HG03103 (cell line): ENCODE results near the gene CD14.
"Not testable (repeated sequence)": the region's sequence is repeated elsewhere in the genome, so short reads cannot be mapped to it uniquely, and the experiment has no call there.

Source experiments
- ATAC-seq: cut with Tn5 transposase; IDR thresholded peaks from one replicate; pipeline ENCODE4 v1.9.1; 2021; ENCODE audit warnings: low read depth; ENCODE audit not compliant: unreplicated experiment

Gene CD14

GRCh38 chr5:140633021-140633471 is at the start of gene CD14:
CD14 (minus strand) TSS chr5:140633175; CDS start chr5:140633071, 104 bp downstream.
- ATAC-seq, result no peak

DNA sequence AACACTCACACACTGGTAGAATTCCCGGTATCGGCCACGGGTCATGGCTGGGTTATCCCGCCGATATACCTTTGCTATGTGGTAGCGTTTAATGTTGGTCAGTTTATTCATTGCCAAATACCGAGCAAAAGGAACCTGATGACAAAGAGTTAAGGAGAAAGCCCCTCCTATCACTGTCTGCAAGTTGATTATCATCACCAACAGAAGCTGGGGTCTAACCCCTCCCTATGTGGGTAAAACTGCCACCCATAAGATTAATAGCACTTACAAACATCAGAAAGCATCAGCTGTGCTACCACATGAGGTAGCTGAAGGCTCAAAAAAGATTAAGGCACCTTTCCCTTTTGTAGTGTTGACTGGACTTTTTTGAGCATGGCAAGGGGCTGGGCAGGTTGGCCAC is 46.0 kb upstream of the CD14 start:
- no peak for ATAC-seq

GRCh38 chr5:140677947-140678346 is 45.0 kb upstream of the CD14 start:
- ATAC-seq, result no peak

DNA sequence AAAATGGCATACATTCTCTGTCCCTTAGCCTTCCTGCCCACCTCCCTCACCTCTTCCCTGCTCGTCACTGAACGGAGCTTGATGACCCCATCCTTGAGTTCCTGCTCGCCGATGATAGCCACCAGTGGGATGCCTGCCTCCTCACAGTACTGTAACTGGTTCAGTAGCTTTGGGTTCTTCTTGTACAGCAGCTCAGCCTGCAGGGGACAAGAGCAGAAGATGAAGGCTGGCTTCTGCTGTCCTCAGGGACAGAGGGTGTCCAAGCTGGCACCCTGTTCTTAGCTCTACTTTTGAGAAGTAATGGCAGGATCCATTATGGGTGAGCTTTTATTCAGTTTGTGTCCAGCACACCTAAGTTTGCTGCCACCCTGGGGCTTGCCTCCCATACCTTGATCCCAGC is 41.7 kb upstream of the CD14 start:
- no peak for ATAC-seq

DNA sequence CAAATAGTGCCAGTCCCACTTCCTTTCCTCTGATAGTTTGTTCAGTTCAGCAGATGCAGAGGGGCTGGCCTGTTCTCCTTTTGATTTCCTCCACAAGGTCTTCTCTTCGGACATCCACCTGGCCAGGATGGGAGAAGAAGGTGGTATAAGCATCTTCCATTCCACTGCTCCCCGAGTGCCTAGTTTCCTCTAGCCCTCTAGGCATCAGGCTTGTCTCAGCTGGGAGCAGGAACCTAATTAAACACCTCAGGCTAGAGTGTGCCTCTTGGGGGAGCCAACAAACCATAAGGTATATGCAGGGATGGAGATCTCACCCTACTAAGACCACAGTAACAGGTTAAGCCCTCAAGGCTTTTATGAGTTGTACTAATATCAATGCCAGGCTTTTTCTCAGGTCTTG is 41.2 kb upstream of the CD14 start:
- ATAC-seq, result no peak

GRCh38 chr5:140673187-140673976 is 40.4 kb upstream of the CD14 start, which contains the start of gene DND1:
DND1 (minus strand) TSS chr5:140673576; CDS start chr5:140673542, 34 bp downstream.
- ATAC-seq, result no peak

DNA sequence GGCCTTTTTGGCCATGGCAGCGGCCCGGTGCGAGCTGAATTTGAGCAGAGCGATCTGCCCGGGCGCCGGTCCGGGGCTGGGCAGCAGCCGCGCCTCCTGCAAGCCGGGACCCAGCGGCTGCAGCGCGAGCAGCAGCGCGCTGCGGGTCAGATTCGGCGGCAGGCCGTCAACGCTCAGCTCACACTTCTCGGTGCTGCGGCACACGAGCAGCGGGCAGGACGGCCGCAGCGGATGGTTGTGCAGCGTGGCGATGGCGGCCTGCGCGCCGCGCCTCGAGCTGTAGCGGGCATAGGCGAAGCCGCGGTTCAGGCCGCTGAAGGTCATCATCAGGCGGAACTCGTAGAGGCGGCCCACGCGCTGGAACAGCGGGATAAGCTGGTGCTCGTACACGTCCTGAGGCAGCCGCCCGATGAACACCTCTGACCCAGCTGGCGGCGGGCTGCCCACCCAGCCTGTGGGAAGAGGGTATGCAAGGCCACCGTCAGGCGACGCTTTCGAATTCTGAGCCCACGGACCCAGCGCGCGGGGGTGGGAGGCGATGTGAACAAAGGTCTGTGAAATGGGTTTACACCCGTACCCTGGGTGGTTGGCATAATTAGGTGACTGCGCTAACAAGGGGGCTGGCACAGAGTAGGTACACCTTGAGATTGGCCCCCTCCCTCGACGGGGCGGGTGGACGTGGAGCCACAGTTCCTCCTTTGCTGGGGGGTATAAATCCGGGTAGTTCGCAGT is 39.6 kb upstream of the CD14 start:
- no peak for ATAC-seq

DNA sequence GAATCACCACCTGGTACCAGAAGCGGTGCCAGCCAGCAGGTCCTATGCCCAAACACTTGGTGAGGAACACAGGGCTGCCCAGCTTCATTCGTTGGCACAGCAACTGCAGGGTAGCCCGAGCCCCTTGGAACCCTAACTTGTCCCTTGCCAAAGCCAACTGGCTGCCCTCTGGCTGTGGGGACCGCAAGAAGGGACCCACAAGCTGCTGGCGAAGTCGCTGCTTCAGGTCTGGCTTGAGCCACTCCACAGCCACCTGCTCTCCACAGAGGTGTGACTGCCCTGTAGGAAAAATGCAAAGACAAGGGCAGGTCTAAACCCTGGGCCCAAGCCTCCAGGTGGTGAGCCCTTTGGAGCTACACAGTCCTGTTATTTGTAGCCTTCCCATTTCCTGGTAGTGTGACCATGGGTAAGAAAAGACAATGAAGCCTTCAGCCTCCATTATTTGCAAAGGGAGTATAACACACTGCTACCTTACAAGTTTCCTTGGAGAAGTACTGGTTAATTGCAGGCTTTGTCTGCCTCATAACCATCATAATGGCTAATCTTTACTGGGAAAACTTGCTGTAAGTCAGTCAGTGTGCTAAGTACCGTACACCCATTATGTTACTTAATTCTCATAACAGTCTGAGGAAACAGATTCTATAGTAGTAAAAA is 38.6 kb upstream of the CD14 start:
- ATAC-seq, result no peak

DNA sequence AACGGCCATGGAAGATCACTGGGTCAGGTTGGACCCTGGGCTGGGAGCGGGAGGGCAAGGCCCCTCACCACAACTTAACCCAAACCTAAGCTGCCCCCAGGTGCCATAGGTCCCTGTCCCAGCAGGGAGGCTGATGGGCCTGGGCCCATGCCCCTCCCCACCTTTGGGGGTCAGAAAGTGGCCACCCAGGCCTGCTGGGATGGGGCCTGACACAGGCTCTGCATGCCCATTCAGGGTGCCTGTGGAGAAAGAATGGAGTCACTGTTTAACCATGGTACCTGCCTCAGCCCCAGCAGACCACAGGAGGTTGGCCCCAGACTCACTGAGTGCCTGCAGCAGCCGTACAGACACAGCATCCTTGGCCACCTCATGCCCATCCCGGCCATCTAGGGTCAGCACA is 38.1 kb upstream of the CD14 start:
- ATAC-seq, result not testable (repeated sequence)

- ATAC-seq, result peak; percentile 98
These were observed 31.6 kb upstream of the CD14 start, which contains the start of gene WDR55 for GRCh38 chr5:140664359-140665119. WDR55 (plus strand) TSS chr5:140664904; CDS start chr5:140664913, 9 bp downstream.

- ATAC-seq, result no peak
These were observed 31.0 kb upstream of the CD14 start for GRCh38 chr5:140664030-140664358.

GRCh38 chr5:140660371-140660770 is 27.4 kb upstream of the CD14 start:
- ATAC-seq, result not testable (repeated sequence)

DNA sequence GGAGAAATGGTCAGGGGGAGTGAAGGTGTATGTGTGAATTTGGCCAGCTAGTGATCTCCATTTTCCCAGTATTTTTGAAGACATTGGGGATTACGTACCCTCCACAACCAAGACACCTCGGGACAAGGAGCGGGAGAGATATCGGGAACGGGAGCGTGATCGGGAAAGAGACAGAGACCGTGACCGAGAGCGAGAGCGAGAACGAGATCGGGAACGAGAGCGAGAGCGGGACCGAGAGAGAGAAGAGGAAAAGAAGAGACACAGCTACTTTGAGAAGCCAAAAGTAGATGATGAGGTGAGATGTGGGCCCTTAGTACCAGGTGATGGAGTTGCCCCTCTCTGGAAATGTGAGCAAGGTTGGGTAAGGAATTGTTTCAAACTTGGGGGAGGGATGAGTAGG is 25.9 kb upstream of the CD14 start:
- ATAC-seq, result no peak

DNA sequence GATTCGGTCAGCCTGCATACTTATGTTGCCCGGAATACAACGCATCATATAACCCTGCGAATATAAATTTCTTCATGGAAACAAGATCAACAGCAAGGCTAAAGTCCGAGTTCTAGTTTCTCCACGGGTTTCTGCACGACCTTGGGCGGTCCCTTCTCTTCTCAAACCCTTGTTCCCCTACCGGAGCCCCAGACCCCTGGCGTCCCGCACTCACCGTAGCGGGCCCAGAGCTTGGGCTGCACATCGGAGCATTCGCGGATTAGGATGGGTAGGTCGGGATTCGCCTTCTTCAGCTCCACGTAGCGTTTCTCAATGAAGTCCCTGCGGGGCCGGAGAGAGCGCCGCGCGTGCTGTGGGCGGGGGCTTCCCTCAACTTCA is 14.1 kb upstream of the CD14 start:
- peak; percentile 6 for ATAC-seq

- ATAC-seq, result no peak
These were observed 9.7 kb upstream of the CD14 start for GRCh38 chr5:140642718-140643117.

DNA sequence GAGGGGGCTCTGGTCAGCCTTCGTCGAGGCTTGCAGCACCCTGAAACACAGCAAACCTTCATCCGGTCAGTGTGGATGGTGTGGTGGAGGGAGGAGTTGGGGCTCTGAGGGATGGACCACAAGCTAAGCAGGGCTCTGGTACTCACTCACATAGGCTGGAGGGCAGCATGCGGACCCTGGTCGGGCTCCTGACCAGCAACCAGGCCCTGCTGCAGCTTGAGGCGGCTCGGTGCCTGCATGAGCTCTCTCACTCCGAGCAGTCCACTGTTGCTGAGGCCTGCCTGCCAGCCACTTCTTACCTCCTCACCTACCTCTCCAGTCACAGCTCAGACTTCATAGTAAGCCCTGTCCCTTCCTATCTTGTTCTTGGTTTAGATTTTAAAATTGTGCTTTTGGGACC is 8.7 kb upstream of the CD14 start:
- no peak for ATAC-seq

- peak; percentile 95 for ATAC-seq
These were observed 6.4 kb upstream of the CD14 start, which contains the start of gene TMCO6 for GRCh38 chr5:140639148-140639981. TMCO6 (plus strand) TSS chr5:140639451; CDS start chr5:140639528, 77 bp downstream.

- ATAC-seq, result not testable (repeated sequence)
These were observed 5.8 kb upstream of the CD14 start for GRCh38 chr5:140638898-140639147.

DNA sequence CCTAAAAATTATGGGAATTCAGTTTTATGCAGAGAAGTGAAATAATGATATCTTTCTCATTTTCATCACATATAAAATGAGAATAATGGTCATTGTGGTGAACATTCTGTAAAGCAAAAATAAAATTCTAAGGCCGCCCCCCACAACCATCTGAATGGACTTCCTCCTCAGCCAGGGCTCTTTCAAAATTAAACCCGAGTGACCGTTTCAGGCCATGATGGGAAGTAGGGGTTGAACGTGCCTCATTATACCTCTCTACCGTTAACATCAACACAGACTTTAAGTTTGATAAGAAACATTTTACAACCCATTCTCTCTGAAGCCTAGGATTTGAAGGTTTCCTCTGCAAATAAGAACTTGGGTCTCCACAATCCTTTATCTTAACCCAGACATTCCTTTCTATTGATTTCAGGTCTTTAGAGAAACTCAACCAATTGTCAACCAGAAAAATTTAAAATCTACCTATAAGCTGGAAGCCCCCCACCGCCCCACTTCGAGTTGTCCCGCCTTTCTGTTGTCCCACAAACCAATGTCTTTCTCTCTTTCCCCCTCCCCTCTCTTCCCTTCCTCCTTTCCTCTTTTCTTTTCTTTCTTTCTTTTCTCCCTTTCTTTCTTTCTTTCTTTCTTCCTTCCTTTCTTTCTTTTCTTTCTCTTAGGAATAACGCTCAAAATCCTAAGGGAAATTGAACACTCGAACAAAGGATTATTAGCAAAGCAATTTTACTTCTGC is 4.6 kb upstream of the CD14 start:
- no peak for ATAC-seq
